NB4 (cell line): Measurements from ENCODE around the gene SND1.

ENCODE experiments used
- CTCF ChIP-seq: IDR thresholded peaks from one replicate; pipeline ENCODE4 v1.5.1; 2012; ENCODE audit warnings: low read depth, low read length
- POLR2A ChIP-seq: IDR thresholded peaks from 2 replicates; pipeline ENCODE4 v1.6.1; 2011; ENCODE audit warnings: mild to moderate bottlenecking; ENCODE audit not compliant: insufficient read length; ENCODE audit errors: extremely low read depth

- TF ChIP-seq POLR2A (no peak), CTCF (no peak)
Measured at GRCh38 chr7:127794551-127794950, 142.6 kb downstream of the SND1 start.
